Tibial nerve (tissue), 4 donors: ENCODE data around the gene FOSL2. TPM values are rescaled to one million over a fixed set of nuclear protein-coding genes. Genes with fewer than 3 reads are reported as not detected.

Experiments used
- DNase-seq, 2 donors: peaks; one replicate each; pipeline ENCODE4 v3.0.0-alpha.2; 2019; ENCODE audit warnings: low spot score in 2 of 2
- H3K27ac ChIP-seq, 4 donors: fragments of 200-600 bp; sonication (generic) in 3 of 4; one replicate each; pipeline ENCODE4 v1.5.1; 2017 to 2019; ENCODE audit warnings: mild to moderate bottlenecking in 1 of 4
- H3K27me3 ChIP-seq, 2 donors: fragments of 200-600 bp; sonication (generic) in 1 of 2; one replicate each; pipeline versions ENCODE4 v1.5.1 to v1.6.0; 2017 to 2019
- H3K36me3 ChIP-seq, 3 donors: fragments of 200-600 bp; sonication (generic); one replicate each; pipeline ENCODE4 v1.5.1; 2018 to 2019
- H3K4me1 ChIP-seq, 4 donors: fragments of 200-600 bp; sonication (generic) in 3 of 4; one replicate each; pipeline ENCODE4 v1.5.1; 2017 to 2019
- H3K4me3 ChIP-seq, 4 donors: fragments of 200-600 bp; sonication (generic) in 3 of 4; one replicate each; pipeline ENCODE4 v1.5.1; 2017 to 2019; ENCODE audit warnings: mild to moderate bottlenecking in 1 of 4, moderate library complexity in 1 of 4
- H3K9me3 ChIP-seq, 4 donors: fragments of 200-600 bp; sonication (generic) in 3 of 4; one replicate each; pipeline ENCODE4 v1.5.1; 2017 to 2019
- EP300 ChIP-seq, 2 donors: sonication (generic); formaldehyde crosslinking; IDR thresholded peaks; one replicate each; pipeline ENCODE4 v1.6.1; 2017; ENCODE audit warnings: antibody characterized with exemption in 2 of 2, mild to moderate bottlenecking in 1 of 2
- POLR2A ChIP-seq, 2 donors: fragments of 450-650 bp; IDR thresholded peaks; one replicate each; pipeline ENCODE4 v1.6.1; 2017; ENCODE audit warnings: antibody characterized with exemption in 2 of 2, mild to moderate bottlenecking in 2 of 2, moderate library complexity in 2 of 2
- WGBS, 2 donors: methylation state at CpG; one replicate each; pipeline ENCODE4 v1.1.5; 2018; 5-methylcytosine and 5-hydroxymethylcytosine counted together
- total RNA-seq, 4 donors: library from RNA; depleted of rRNA; stranded (reverse); fragments of >200 nt; gene quantifications; one replicate each; pipeline ENCODE4 v1.1.0, GENCODE V29; 2016
- TF ChIP-seq, protein P1 (sequence below), 5 experiments: fragments of 200-600 bp in 3 of 5; fragments of 450-650 bp in 2 of 5; sonication (generic) in 3 of 5; IDR thresholded peaks; one replicate each; pipeline ENCODE4 v1.5.1; 2016 to 2019; ENCODE audit warnings: antibody characterized with exemption in 5 of 5, mild to moderate bottlenecking in 3 of 5, moderate library complexity in 2 of 5

Gene FOSL2
- total RNA-seq, 4 donors from 2014 or later, result 141 to 207 (median 190) TPM

DNA sequence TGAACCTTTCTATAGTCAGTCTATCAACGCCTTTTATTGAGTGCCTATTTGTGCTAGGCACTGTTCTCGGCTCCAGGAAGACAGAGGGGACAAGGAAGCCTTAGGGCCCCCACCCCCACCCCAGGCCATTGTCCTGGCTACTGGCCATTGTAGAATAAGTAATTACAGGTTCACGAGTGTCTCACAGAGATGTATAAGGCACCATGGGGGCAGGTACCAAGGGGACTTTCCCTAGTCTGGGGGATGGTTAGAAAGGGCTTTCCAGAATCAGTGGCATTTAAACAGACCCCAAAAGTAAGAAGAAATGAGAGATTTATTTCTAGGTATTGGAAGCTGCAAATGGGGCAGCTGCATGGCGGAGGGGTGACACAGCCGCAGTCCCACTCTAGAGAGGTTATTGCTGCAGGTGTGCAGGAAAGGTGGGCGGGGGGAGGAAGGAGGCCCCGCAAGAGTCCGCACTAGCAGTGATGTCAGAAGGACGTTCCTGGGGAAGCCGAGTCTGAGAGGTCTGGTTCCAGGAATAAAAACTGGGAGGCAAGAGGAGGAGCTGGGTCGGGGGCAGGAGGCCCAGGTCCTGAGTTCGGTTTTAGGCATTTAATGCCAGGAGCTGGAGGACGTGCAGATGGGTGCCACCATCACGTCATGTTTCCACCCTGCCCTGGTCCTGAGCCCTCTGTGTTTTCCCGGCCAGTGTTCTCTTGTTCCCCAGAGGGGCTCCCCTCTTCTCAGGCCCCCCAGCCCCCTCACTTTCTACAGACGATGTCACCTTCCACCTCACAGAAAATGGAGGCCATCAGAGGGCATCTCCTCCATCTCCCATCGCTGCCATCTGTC, 30.5 kb downstream of the FOSL2 start:
- Histone ChIP-seq H3K27me3 (no peaks in the 10 kb centered on the region), H3K9me3 (no peaks in the 10 kb centered on the region), H3K4me3 (no peak overlapping the region), H3K4me1 (no peaks in the 10 kb centered on the region), H3K27ac (peak overlapping the region in 1 of 4 donors; percentile 27), H3K36me3 (peaks cover 0 to 17% (median 0%) of the 10 kb centered on the region in 3 donors)
- DNase-seq, result no peak
- 78 to 83% methylated on average over 17 of the region's 17 CpGs for WGBS, 2 donors
- TF ChIP-seq EP300 (IDR thresholded peaks at IDR 0.05) (no peak), POLR2A (IDR thresholded peaks at IDR 0.05) (no peak)
- TF ChIP-seq, protein P1, sequence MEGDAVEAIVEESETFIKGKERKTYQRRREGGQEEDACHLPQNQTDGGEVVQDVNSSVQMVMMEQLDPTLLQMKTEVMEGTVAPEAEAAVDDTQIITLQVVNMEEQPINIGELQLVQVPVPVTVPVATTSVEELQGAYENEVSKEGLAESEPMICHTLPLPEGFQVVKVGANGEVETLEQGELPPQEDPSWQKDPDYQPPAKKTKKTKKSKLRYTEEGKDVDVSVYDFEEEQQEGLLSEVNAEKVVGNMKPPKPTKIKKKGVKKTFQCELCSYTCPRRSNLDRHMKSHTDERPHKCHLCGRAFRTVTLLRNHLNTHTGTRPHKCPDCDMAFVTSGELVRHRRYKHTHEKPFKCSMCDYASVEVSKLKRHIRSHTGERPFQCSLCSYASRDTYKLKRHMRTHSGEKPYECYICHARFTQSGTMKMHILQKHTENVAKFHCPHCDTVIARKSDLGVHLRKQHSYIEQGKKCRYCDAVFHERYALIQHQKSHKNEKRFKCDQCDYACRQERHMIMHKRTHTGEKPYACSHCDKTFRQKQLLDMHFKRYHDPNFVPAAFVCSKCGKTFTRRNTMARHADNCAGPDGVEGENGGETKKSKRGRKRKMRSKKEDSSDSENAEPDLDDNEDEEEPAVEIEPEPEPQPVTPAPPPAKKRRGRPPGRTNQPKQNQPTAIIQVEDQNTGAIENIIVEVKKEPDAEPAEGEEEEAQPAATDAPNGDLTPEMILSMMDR (IDR thresholded peaks at IDR 0.05), result no peak

DNA sequence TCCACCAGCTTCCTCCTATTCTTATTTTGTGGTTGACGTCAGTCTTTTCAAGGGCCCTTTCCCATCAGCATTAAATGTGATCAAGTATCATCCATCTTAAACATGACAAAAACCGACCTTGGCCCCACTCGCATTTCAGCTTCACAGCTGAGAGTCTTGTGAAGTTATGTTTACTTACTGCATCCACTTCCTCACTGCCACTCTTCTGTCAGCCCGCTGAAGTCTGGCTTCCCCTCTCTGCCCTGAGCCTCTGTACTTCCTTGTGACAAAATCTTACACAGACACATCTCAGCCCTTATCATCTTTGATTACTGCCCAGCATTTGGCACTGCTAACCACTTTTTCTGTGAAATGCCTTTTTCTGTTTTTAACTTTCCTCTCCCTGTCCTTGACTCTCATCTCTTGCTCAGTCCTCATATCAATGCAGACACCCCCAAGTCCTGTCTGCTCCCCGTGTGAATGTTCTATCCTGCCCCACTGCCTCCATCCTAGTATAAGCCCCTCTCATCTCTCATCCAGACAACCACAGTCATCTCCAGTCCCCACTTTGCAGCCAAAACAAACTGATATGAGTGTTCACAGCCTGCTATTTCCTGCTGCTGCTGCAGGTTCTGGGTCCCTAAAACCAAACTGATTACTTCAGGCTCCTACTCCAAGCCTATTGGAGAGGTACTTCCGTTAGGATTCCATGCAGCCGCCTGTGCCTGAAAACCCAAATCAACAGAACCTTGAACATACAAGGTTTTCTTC, 31.4 kb downstream of the FOSL2 start:
- TF ChIP-seq POLR2A (IDR thresholded peaks at IDR 0.05), result no peak
- TF ChIP-seq, protein P1 (IDR thresholded peaks at IDR 0.05), result no peak
- no peak for TF ChIP-seq EP300 (IDR thresholded peaks at IDR 0.05)
- H3K27me3 ChIP-seq, result no peaks in the 10 kb centered on the region
- no peaks in the 10 kb centered on the region for H3K4me1 ChIP-seq
- peak overlapping the region in 1 of 4 donors; percentile 27 for H3K27ac ChIP-seq
- DNase-seq, result no peak
- 47 to 57% methylated on average over 7 of the region's 7 CpGs for WGBS, 2 donors
- H3K4me3 ChIP-seq, result no peak overlapping the region
- H3K36me3 ChIP-seq, result peaks cover 0 to 10% (median 0%) of the 10 kb centered on the region in 3 donors
- H3K9me3 ChIP-seq, result no peaks in the 10 kb centered on the region

DNA sequence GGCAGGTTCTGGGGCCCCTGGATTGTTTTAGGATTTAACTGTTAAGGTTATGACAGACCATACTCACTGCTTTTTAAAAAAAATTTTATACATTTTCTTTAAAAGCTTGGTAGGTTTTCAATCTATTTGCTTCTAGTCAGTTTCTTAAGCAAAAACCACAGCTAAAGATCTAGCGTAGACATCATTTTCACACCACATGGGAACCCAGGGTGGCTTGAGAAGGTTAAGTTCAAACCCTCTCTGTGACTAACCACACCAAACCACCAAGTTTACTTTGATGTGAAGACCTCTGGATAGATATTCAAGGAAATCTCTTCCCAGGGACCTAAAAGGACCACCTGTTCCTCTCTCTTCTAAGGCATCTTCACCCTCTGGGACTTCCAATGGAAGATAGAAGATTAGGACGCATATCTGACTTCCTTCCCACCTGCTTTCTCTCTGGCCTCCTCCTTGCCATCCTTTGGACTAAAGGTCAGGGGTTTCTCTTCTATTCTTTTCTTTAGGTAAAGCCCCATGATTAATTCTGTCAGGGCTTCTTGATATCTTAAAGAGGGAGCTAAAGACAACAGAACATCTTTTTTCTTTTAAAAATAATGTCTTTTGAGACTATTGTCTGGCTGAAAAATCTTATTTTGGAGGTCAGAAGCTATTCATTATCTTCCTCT, 32.3 kb downstream of the FOSL2 start:
- DNase-seq, result no peak
- H3K27ac ChIP-seq, result no peak overlapping the region
- 90 to 91% methylated on average over 2 of the region's 2 CpGs for WGBS, 2 donors

DNA sequence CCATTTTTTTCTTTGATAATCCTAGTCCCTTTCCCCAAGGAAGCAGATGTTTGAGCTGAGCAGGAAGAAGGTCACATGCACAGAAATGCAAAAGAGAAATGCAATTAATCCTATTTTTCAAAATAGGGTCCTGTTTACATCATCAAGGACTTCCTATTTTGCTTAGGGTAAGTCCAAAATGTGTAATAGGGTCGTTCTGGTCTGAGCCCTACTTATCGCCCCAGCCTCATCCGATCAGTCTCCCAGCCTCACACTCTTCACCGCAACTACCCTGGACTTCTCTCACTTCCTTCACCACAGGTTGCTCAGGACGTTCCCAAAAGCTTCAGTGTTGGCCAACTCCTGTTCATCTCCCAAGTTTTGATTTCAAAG, 32.8 kb downstream of the FOSL2 start:
- no peaks in the 10 kb centered on the region for H3K4me1 ChIP-seq
- no peaks in the 10 kb centered on the region for H3K27me3 ChIP-seq
- WGBS, 2 donors, result 77 to 80% methylated on average over 5 of the region's 5 CpGs
- no peak overlapping the region for H3K4me3 ChIP-seq
- H3K27ac ChIP-seq, result no peak overlapping the region
- no peak for DNase-seq
- no peaks in the 10 kb centered on the region for H3K9me3 ChIP-seq
- H3K36me3 ChIP-seq, result peaks cover 0 to 7% (median 0%) of the 10 kb centered on the region in 3 donors
- TF ChIP-seq POLR2A (IDR thresholded peaks at IDR 0.05) (no peak), EP300 (IDR thresholded peaks at IDR 0.05) (no peak)
- TF ChIP-seq, protein P1 (IDR thresholded peaks at IDR 0.05), result no peak

More for the DNA sequence above, 32.3 kb downstream of the FOSL2 start:
- no peak overlapping the region for H3K4me3 ChIP-seq
- H3K9me3 ChIP-seq, result no peaks in the 10 kb centered on the region
- TF ChIP-seq EP300 (IDR thresholded peaks at IDR 0.05) (no peak), POLR2A (IDR thresholded peaks at IDR 0.05) (no peak)
- TF ChIP-seq, protein P1 (IDR thresholded peaks at IDR 0.05), result no peak
- H3K36me3 ChIP-seq, result peaks cover 0 to 10% (median 0%) of the 10 kb centered on the region in 3 donors
- H3K27me3 ChIP-seq, result no peaks in the 10 kb centered on the region
- no peaks in the 10 kb centered on the region for H3K4me1 ChIP-seq
